LNCaP clone FGC (cell line): Measurements from ENCODE around the gene RAC3.

Source experiments
- DNase-seq: peaks from one replicate; pipeline ENCODE4 v3.0.0-alpha.2; 2011; ENCODE audit warnings: low read depth
- H3K4me3 ChIP-seq: 2 replicates; pipeline ENCODE4 v1.5.1; 2011; ENCODE audit warnings: mild to moderate bottlenecking, low read depth, low read length, control low read depth
- TF ChIP-seq, protein P1 (sequence below): IDR thresholded peaks from 2 replicates; pipeline ENCODE4 v1.5.1; 2012; ENCODE audit warnings: mild to moderate bottlenecking; ENCODE audit not compliant: control insufficient read depth, insufficient read depth; ENCODE audit errors: extremely low read depth

Gene RAC3

GRCh38 chr17:82062984-82063368 is 31.5 kb downstream of the RAC3 start:
- DNase-seq, result no peak
- TF ChIP-seq, protein P1, sequence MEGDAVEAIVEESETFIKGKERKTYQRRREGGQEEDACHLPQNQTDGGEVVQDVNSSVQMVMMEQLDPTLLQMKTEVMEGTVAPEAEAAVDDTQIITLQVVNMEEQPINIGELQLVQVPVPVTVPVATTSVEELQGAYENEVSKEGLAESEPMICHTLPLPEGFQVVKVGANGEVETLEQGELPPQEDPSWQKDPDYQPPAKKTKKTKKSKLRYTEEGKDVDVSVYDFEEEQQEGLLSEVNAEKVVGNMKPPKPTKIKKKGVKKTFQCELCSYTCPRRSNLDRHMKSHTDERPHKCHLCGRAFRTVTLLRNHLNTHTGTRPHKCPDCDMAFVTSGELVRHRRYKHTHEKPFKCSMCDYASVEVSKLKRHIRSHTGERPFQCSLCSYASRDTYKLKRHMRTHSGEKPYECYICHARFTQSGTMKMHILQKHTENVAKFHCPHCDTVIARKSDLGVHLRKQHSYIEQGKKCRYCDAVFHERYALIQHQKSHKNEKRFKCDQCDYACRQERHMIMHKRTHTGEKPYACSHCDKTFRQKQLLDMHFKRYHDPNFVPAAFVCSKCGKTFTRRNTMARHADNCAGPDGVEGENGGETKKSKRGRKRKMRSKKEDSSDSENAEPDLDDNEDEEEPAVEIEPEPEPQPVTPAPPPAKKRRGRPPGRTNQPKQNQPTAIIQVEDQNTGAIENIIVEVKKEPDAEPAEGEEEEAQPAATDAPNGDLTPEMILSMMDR, result no peak
- H3K4me3 ChIP-seq, result no peak overlapping the region

- H3K4me3 ChIP-seq, result peak overlapping the region; percentile 74
Measured at GRCh38 chr17:82063424-82064415, 32.2 kb downstream of the RAC3 start.

GRCh38 chr17:82064433-82065192 is 33.1 kb downstream of the RAC3 start:
- TF ChIP-seq, protein P1, result no peak
- peak overlapping the region; percentile 74 for H3K4me3 ChIP-seq
- no peak for DNase-seq

More at GRCh38 chr17:82063424-82064415, 32.2 kb downstream of the RAC3 start:
- peak; percentile 34 for DNase-seq
- TF ChIP-seq, protein P1, result no peak

GRCh38 chr17:82065193-82065637 is 33.7 kb downstream of the RAC3 start:
- peak overlapping the region; percentile 74 for H3K4me3 ChIP-seq
- DNase-seq, result no peak
- TF ChIP-seq, protein P1, result no peak

DNA sequence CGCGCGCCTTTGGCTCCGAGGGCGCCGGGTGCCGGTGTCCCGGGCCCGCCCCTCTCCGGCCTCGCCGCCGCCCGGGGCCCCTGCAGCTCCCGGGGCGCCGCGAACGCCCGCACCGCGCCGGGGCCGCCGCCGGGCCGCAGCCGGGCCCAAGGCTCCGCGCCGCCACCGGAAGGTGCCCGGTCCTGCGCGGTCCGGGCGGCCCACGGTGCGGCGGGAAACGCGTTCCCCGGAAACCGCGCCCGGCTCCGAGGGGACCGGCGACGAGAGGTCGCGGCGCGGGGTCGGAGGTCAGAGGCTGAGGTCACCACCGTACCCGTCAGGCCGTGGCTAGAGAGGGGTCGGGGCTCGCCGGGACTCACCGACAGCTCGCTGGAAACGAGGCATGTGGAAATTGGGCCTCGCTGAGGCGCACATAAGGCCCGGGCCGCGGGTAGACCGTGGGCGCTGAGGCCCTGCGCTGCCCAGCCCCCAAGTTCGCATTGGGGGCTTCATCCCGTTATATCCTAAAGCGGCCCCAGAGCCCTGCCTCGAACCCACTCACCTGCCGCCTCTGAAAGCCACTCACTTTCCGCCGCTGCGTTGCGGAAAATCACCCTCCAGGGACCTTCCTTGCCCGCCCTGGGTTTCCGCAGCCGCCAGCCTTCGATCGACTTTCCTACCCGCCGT is 34.3 kb downstream of the RAC3 start, which contains the start of gene DUS1L:
DUS1L (minus strand) TSS at position 167 of the 666 bp plus-strand sequence. CDS start 745 bp downstream, outside the sequence.
- peak within 1 kb of the TSS; percentile 74 for H3K4me3 ChIP-seq
- DNase-seq, result no peak
- TF ChIP-seq, protein P1, result no peak

DNA sequence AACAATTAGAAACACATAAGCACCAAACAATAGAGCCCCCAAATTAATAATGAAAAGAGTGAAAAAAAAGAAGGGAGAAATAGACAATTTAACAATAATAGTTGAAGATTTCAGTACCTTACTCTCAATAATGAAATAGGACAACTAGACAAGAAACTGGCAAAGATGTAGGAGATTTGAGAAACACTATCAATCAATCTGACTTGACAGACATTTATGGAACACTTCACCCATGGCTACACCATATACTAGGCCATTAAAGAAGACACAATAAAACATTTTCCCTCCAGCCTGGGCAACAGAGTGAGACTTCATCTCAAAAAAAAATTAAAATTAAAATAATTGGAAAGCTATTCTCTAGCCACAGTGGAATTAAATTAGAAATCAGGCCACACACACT is 39.1 kb downstream of the RAC3 start:
- no peak overlapping the region for H3K4me3 ChIP-seq
- no peak for DNase-seq
- TF ChIP-seq, protein P1, result no peak
